HT1080 (cell line): ENCODE measurements around the gene WDFY4. TPM values are rescaled to one million over a fixed set of nuclear protein-coding genes. Genes with fewer than 3 reads are reported as not detected.

Experiments used
- DNase-seq: peaks from one replicate; pipeline ENCODE4 v3.0.0-alpha.2; 2015; ENCODE audit warnings: low read depth
- total RNA-seq: library from RNA; depleted of rRNA; stranded (reverse); fragments of >200 nt; shearing (Covaris generic); gene quantifications from 2 replicates; pipeline ENCODE4 v1.2.3, GENCODE V29; 2014

Gene WDFY4
- total RNA-seq, 1 experiment from 2014 or later, result 0.69 TPM

DNA sequence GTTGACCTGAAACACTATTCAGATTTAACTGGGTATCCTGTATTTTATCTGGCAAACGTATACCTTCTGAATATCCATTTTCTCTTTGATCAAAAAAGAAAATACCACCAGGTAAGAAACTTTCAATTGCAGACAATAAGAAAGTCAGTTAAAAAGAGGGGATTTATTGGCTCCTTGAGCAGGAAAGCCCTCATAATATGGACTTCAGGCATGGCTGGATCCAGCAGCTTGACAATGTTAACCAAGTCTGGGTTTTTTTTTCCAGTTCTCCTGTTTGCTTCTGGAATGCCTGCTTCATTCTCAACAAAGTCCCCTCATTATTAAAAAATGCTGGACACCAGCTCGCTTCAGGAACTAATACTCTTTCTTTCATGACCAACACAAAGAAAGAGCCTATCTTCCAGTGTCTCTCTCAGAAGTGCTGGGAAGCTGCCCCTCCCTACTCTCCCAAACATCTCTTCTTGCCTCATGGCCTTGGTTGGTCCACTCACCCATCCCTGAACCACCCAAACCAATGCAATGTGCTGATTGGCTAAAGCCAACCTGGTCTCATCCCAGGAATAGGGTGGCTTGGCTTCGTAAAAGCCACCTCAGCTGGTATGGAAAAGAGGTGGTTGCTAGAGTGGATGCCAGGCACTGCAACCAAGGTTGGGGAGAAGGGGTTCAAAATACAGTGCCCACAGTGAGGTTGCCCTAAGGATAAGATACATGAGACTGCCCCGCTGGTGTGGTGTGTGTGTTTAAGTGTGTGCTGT lies 30.6 kb upstream of the WDFY4 start:
- no peak for DNase-seq

GRCh38 chr10:48655411-48656240 lies 29.0 kb upstream of the WDFY4 start:
- peak; percentile 78 for DNase-seq

DNA sequence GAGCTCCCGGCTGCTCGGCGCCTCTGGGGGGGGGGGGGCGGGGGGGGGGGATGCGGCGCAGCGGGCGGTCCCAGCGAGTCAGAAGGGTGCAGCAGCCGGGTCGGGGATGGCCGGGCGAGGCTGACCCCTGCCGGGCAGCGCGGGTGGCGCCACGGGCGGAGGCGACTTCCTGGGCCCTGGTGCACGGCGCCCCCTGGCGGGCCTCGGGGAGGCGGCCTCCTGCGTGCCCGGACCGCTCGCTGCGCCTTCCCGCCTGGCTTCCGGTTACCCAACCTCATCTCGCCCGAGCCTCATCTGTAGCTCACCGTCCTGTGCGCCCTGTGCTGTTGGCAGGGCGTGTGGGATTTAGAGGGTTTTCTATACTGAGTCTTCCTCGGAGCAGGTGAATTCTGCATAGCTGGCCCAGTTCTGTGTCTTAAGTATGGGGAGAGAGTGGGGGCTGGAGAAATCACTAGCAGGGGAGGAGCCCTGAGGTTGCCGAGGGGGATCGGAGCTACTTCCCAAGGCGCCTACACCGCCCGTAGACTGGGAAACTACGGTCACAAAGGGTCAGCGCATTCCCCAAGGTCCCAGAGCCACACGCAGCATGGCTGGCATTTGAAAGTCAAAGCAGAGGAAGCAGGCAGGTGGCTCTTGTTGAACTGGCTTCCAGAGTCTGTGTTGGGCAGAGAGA lies 28.3 kb upstream of the WDFY4 start:
- DNase-seq, result peak; percentile 93

DNA sequence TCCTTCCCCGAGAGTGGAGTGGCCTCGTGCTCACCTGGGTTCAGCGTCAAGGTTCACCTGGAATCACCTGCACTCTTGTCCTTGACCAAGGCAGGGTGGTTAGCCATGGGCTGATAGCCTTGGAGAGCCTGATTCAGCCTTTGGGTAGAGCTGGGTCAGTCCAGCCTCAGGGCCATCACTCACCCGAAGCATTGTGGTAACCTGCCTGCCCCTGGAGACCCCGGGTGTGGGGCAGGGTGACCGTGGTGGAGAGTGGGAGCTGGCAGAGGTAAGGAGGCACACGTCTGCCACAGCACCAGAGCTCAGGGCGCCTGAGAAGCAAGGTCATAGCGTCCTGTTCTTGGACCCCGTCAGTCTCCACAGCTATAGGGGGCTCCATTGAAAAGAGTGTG lies 27.8 kb upstream of the WDFY4 start:
- no peak for DNase-seq

- no peak for DNase-seq
These were observed 27.3 kb upstream of the WDFY4 start for GRCh38 chr10:48657416-48657815.

GRCh38 chr10:48658243-48658974 lies 26.3 kb upstream of the WDFY4 start:
- peak; percentile 58 for DNase-seq

- DNase-seq, result no peak
These were observed 25.8 kb upstream of the WDFY4 start for GRCh38 chr10:48658975-48659269.

DNA sequence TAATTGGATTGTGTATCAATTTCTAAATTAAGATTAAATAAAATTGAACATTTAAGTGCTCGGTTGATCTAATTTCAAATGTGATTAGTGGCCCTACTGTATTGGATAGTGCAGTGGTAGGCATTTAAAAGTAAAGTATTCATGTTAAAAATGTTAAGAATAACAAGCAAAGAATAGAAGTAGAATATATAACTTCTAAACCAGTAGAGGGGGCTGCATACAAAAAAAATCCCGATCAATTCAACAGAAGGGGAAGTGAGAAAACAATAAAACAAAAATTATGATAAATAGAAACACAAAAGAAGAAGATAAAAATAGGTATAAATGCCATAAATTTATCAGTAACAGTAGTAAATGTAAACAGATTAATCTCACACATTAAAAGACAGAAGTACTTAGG lies 24.9 kb upstream of the WDFY4 start:
- DNase-seq, result no peak

DNA sequence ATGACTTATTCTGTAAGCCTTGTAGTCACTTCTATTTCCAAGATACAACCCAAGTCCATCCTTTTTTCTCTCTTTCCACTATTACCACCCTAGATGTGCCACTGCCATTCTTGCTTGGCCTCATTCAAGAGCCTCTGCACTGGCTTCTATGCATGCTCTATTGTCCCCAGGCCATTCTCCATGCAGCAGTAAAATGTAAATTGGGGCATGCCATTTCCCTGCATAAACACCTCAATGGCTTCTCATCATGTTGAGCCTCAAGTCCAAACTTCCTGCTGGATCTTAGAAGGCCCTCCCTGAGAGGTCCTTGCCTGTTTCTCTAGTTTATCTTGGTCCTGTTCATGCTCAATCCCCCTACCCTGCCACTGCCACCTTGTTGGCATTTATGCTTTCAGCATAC lies 23.2 kb upstream of the WDFY4 start:
- DNase-seq, result no peak

DNA sequence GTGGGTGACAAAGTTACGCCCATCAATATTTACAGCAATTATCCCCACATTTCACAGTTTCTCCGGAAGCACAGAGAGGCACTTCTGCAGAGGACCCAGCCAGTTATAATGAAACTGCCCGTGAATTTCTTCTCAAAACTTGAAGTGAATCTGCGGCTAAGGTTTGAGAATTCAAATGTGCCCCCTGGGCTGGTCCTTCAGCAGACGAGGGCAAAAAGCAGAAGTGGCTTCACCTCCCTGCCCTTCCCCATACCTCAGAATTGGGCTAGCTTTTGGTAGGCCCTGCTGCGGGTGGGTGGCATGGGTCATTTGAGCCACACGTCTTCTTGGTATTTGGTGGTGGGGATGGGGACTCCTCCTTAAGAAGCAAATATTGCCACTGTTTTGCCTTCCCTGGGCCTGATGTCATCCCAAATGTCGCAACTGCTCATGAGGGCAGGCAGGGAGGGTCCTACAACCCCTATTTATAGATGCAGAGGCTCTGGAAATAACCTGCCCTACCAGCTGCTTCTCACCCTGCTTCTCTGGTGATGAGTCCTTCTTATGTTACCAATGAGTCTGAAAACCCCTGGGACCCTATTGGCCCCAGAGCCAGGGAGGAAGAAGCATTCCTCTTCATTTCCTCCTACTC lies 16.6 kb upstream of the WDFY4 start:
- no peak for DNase-seq

- no peak for DNase-seq
These were observed 13.4 kb upstream of the WDFY4 start for GRCh38 chr10:48670978-48671913.

GRCh38 chr10:48671914-48672595 lies 12.6 kb upstream of the WDFY4 start:
- DNase-seq, result no peak

DNA sequence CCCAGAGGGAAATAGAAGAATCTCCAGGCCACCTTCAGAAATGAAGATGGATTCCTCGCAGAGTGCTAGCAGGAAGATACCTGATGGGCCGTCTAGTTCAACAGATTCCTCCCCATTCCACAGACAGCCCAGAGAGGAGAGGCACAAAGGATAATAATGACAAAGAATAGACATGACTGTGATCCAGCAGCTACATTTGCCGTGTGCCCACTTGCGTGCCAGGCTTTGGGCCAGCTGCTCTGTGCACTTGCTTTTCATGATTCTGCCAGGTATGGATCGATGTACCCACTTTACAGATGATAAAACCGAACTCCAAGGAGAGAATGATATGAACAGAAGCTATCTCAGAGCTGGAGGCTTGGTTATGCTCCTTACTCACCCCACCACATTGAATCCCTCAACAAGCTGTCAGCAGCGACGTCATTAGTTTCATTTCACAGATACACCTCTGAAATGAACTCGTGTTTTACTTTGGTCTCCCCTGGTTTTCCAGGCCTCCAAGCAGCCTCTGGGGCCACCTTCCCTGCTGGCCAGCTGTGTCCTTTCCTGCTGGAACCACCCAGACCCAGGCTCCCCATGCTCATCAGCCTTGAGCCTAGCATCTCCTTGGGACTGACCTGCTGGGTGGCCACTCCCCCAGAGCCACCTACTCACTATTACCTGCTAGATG lies 11.9 kb upstream of the WDFY4 start:
- DNase-seq, result no peak

DNA sequence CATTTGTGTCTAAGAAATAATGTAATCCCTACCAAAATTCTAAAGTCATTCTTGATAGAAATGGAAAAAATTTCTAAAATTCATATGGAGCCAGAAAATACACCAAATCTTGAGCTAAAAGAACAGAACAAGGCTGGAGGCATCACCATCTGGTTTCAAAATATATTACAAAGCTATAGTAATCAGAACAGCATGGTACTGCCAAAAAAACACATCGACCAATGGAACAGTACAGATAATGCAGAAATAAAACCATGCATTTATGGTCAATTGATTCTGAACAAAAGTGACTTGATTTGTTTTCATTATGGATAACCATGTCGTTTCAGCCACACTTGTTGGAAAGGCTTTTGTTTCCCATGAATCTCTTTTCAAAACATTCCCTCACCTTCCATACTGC lies 7.0 kb upstream of the WDFY4 start:
- no peak for DNase-seq

DNA sequence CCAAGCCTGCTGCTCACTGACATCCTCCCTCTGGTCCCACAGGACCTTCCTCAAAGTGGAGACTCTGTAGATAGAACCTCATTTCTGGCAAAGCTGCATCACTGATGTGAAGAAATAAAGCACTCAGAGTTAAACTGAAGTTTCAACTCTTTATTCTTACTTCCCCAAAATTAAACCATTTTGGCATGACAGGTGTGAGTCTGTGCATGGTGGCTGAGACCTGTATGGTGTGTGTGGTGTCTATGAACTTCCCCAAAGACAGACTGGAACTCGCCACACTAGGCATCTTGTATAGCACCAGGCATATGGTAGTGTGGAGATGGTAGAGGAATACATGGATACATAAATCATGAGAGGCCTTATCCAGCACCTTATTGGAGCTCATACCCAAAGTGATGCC lies 6.6 kb upstream of the WDFY4 start:
- DNase-seq, result no peak

DNA sequence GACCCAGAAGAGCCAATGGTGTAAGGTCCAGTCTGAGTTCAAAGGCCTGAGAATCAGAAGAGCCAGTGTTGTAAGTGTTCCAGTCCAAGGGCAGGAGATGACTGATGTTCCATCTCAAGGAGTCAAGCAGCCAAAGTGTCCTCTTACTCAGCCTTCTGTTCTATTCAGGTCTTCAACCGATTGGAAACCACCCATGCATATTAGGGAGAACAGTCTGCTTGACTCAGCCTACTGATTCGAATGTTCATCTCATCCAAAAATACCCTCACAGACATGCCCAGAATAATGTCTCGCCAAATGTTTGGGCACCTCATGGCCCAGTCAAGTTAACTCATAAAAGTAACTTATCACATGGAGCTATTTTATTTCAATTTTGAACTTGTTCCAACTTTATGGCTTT lies 2.9 kb upstream of the WDFY4 start:
- no peak for DNase-seq

GRCh38 chr10:48682265-48682664 lies 2.4 kb upstream of the WDFY4 start:
- DNase-seq, result no peak

- DNase-seq, result no peak
These were observed 1.2 kb upstream of the WDFY4 start for GRCh38 chr10:48683424-48683823.

GRCh38 chr10:48683868-48684267 lies 805 bp upstream of the WDFY4 start:
- DNase-seq, result no peak
